ENCODE measurements around the gene MXRA8.

The MXRA8 gene

GRCh38 chr1:1373815-1374588 lies 15.6 kb upstream of the MXRA8 start:
- Histone ChIP-seq H3K4me2 (ENCODE audit: low read length) (peak overlapping the region; percentile 86), H3K27ac (ENCODE audit: low read depth, low read length) (no peak overlapping the region), H3K36me3 (ENCODE audit: control insufficient read depth, low read length) (peaks cover 46% of the 10 kb centered on the region), H3K79me2 (ENCODE audit: control insufficient read depth, low read length) (peaks cover 41% of the 10 kb centered on the region), H3K27me3 (ENCODE audit: control insufficient read depth, low read length) (no peaks in the 10 kb centered on the region), H3K4me3 (ENCODE audit: low read length) (peak overlapping the region; percentile 98), H3K9me3 (ENCODE audit: control insufficient read depth, insufficient read depth, low read length) (no peaks in the 10 kb centered on the region), H4K20me1 (ENCODE audit: control insufficient read depth, insufficient read depth, low read depth, low read length) (peaks cover 6% of the 10 kb centered on the region; the same call in 1 of the 2 replicates), H3K9me2 (replicated peaks; ENCODE audit: control insufficient read depth, low read length) (no peaks in the 10 kb centered on the region), H3F3A (ENCODE audit: control insufficient read depth, insufficient read depth) (peaks cover 7% of the 10 kb centered on the region), H3K4me1 (ENCODE audit: control insufficient read depth, low read length) (peaks cover 35% of the 10 kb centered on the region)
- TF ChIP-seq, protein P1, sequence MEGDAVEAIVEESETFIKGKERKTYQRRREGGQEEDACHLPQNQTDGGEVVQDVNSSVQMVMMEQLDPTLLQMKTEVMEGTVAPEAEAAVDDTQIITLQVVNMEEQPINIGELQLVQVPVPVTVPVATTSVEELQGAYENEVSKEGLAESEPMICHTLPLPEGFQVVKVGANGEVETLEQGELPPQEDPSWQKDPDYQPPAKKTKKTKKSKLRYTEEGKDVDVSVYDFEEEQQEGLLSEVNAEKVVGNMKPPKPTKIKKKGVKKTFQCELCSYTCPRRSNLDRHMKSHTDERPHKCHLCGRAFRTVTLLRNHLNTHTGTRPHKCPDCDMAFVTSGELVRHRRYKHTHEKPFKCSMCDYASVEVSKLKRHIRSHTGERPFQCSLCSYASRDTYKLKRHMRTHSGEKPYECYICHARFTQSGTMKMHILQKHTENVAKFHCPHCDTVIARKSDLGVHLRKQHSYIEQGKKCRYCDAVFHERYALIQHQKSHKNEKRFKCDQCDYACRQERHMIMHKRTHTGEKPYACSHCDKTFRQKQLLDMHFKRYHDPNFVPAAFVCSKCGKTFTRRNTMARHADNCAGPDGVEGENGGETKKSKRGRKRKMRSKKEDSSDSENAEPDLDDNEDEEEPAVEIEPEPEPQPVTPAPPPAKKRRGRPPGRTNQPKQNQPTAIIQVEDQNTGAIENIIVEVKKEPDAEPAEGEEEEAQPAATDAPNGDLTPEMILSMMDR (IDR thresholded peaks at IDR 0.05; ENCODE audit: low read depth, low read length, poor library complexity, severe bottlenecking), result no peak
- no peak for TF ChIP-seq EZH2phosphoT487 (IDR thresholded peaks at IDR 0.05; ENCODE audit: borderline replicate concordance, low read length)

GRCh38 chr1:1373051-1373814 lies 14.9 kb upstream of the MXRA8 start:
- Histone ChIP-seq H3K4me1 (ENCODE audit: control insufficient read depth, low read length) (peaks cover 35% of the 10 kb centered on the region), H3K9me3 (ENCODE audit: control insufficient read depth, insufficient read depth, low read length) (no peaks in the 10 kb centered on the region), H3K79me2 (ENCODE audit: control insufficient read depth, low read length) (peaks cover 41% of the 10 kb centered on the region), H3K4me3 (ENCODE audit: low read length) (peak overlapping the region; percentile 98; the same call in 1 of the 2 replicates), H3K27ac (ENCODE audit: low read depth, low read length) (no peak overlapping the region), H3K27me3 (ENCODE audit: control insufficient read depth, low read length) (no peaks in the 10 kb centered on the region), H3K4me2 (ENCODE audit: low read length) (peak overlapping the region; percentile 86), H3K9me2 (replicated peaks; ENCODE audit: control insufficient read depth, low read length) (no peaks in the 10 kb centered on the region), H3K36me3 (ENCODE audit: control insufficient read depth, low read length) (peaks cover 46% of the 10 kb centered on the region), H3F3A (ENCODE audit: control insufficient read depth, insufficient read depth) (peaks cover 9% of the 10 kb centered on the region), H4K20me1 (ENCODE audit: control insufficient read depth, insufficient read depth, low read depth, low read length) (peaks cover 6% of the 10 kb centered on the region; the same call in 1 of the 2 replicates)
- TF ChIP-seq, protein P1 (IDR thresholded peaks at IDR 0.05; ENCODE audit: low read depth, low read length, poor library complexity, severe bottlenecking), result no peak
- no peak for TF ChIP-seq EZH2phosphoT487 (IDR thresholded peaks at IDR 0.05; ENCODE audit: borderline replicate concordance, low read length)

- no peaks in the 10 kb centered on the region for H3K27me3 ChIP-seq (ENCODE audit: control insufficient read depth, low read length)
- peaks cover 10% of the 10 kb centered on the region for H3F3A ChIP-seq (ENCODE audit: control insufficient read depth, insufficient read depth)
- H3K36me3 ChIP-seq (ENCODE audit: control insufficient read depth, low read length), result peaks cover 46% of the 10 kb centered on the region
- peaks cover 35% of the 10 kb centered on the region for H3K4me1 ChIP-seq (ENCODE audit: control insufficient read depth, low read length)
- TF ChIP-seq EZH2phosphoT487 (IDR thresholded peaks at IDR 0.05; ENCODE audit: borderline replicate concordance, low read length), result no peak
- TF ChIP-seq, protein P1 (IDR thresholded peaks at IDR 0.05; ENCODE audit: low read depth, low read length, poor library complexity, severe bottlenecking), result peak; percentile 98
- peak overlapping the region; percentile 41 for H3K4me3 ChIP-seq (ENCODE audit: low read length)
- peak overlapping the region; percentile 66 for H3K4me2 ChIP-seq (ENCODE audit: low read length)
- no peaks in the 10 kb centered on the region for H3K9me2 ChIP-seq (replicated peaks; ENCODE audit: control insufficient read depth, low read length)
- H4K20me1 ChIP-seq (ENCODE audit: control insufficient read depth, insufficient read depth, low read depth, low read length), result peaks cover 6% of the 10 kb centered on the region; the same call in 1 of the 2 replicates
- H3K79me2 ChIP-seq (ENCODE audit: control insufficient read depth, low read length), result peaks cover 41% of the 10 kb centered on the region
- peaks cover 4% of the 10 kb centered on the region for H3K9me3 ChIP-seq (ENCODE audit: control insufficient read depth, insufficient read depth, low read length)
- no peak overlapping the region for H3K27ac ChIP-seq (ENCODE audit: low read depth, low read length)
These were observed 13.7 kb upstream of the MXRA8 start for GRCh38 chr1:1371746-1372711.

Measured in DOHH2 (cell line).